ENCODE data around the gene FHIT. TPM values are rescaled to one million over a fixed set of nuclear protein-coding genes. Genes with fewer than 3 reads are reported as not detected.

Gene FHIT
- total RNA-seq, 2 experiments from 2014 or later, result 7.6 to 7.9 TPM

GRCh38 chr3:60575718-60576272 lies 675.5 kb downstream of the FHIT start:
- POLR2A ChIA-PET, result no interaction called here
- H3K4me1 Mint-ChIP-seq (ENCODE audit: low read depth), result no peaks in the 10 kb centered on the region
- ATAC-seq (no peak), DNase-seq (no peak)
- TF ChIP-seq CTCF (IDR thresholded peaks at IDR 0.05), result no peak
- no peak overlapping the region for H3K4me3 Mint-ChIP-seq
- H3K27me3 Mint-ChIP-seq, result no peaks in the 10 kb centered on the region
- intact Hi-C loops (cut with micrococcal nuclease), result no loop called here
- no peaks in the 10 kb centered on the region for H3K9me3 Mint-ChIP-seq
- CTCF ChIA-PET, result no interaction called here
- no peaks in the 10 kb centered on the region for H3K36me3 Mint-ChIP-seq (ENCODE audit: low read depth)
- no peak overlapping the region for H3K27ac Mint-ChIP-seq

GRCh38 chr3:60574046-60574769 lies 677.0 kb downstream of the FHIT start:
- Mint-ChIP-seq H3K27me3 (no peaks in the 10 kb centered on the region), H3K4me1 (ENCODE audit: low read depth) (no peaks in the 10 kb centered on the region), H3K27ac (no peak overlapping the region), H3K4me3 (no peak overlapping the region), H3K36me3 (ENCODE audit: low read depth) (no peaks in the 10 kb centered on the region), H3K9me3 (no peaks in the 10 kb centered on the region)
- ChIA-PET POLR2A (no interaction called here), CTCF (no interaction called here)
- DNase-seq, result no peak
- intact Hi-C loops (cut with micrococcal nuclease), result no loop called here
- ATAC-seq, result no peak
- no peak for TF ChIP-seq CTCF (IDR thresholded peaks at IDR 0.05)

DNA sequence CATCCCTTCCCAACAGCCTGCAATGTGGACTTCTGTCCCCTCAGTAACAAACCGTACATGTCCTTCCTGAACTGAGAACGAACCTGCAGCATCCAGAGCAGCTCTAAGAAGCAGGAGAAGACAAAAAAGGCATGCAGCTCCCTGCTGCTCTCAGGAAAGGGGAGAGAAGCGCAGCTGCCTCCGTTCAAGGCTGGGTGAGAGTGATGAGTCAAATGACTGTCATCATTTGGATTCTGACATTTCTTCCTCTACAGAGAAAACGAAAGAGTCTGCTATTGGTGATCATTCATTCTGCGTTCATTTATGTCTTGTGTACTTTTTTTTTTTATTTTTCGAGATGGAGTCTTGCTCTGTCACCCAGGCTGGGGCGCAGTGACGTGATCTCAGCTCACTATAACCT lies 677.8 kb downstream of the FHIT start:
- Mint-ChIP-seq H3K27me3 (no peaks in the 10 kb centered on the region), H3K4me3 (no peak overlapping the region), H3K9me3 (peaks cover 1% of the 10 kb centered on the region), H3K27ac (no peak overlapping the region), H3K36me3 (ENCODE audit: low read depth) (no peaks in the 10 kb centered on the region), H3K4me1 (ENCODE audit: low read depth) (no peaks in the 10 kb centered on the region)
- TF ChIP-seq CTCF (IDR thresholded peaks at IDR 0.05), result no peak
- DNase-seq (no peak), ATAC-seq (no peak)
- ChIA-PET POLR2A (no interaction called here), CTCF (no interaction called here)
- intact Hi-C loops (cut with micrococcal nuclease), result no loop called here

- Mint-ChIP-seq H3K27me3 (no peaks in the 10 kb centered on the region), H3K9me3 (peaks cover 5% of the 10 kb centered on the region), H3K4me1 (ENCODE audit: low read depth) (no peaks in the 10 kb centered on the region), H3K4me3 (no peak overlapping the region), H3K27ac (no peak overlapping the region), H3K36me3 (ENCODE audit: low read depth) (no peaks in the 10 kb centered on the region)
- intact Hi-C loops (cut with micrococcal nuclease), result no loop called here
- ChIA-PET POLR2A (no interaction called here), CTCF (no interaction called here)
- no peak for TF ChIP-seq CTCF (IDR thresholded peaks at IDR 0.05)
- DNase-seq (no peak), ATAC-seq (no peak)
Observed at GRCh38 chr3:60571511-60571910, 679.7 kb downstream of the FHIT start.

DNA sequence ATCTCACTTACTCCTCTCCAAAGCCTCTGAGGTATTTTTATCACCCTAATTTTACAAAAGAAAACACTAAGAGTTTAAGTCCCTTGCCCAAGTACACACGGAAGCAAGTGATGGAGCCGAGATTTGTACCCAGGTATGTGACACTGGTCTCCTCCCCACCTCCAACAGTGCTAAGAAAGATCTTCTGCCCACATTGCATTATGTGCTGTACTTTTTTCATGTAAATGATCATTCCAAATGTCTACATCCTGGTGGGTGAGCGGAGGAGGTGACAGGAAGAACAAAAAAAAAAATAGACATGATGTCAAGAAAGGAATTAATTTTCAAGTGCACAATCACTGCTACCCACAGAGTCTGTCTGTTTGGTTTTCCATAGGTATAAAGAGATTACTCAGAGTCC lies 694.1 kb downstream of the FHIT start:
- TF ChIP-seq CTCF (IDR thresholded peaks at IDR 0.05), result no peak
- H3K9me3 Mint-ChIP-seq, result no peaks in the 10 kb centered on the region
- no peak overlapping the region for H3K27ac Mint-ChIP-seq
- ATAC-seq, result no peak
- no peaks in the 10 kb centered on the region for H3K27me3 Mint-ChIP-seq
- H3K36me3 Mint-ChIP-seq (ENCODE audit: low read depth), result no peaks in the 10 kb centered on the region
- H3K4me1 Mint-ChIP-seq (ENCODE audit: low read depth), result peaks cover 14% of the 10 kb centered on the region
- CTCF ChIA-PET, result no interaction called here
- intact Hi-C loops (cut with micrococcal nuclease), result no loop called here
- POLR2A ChIA-PET, result no interaction called here
- no peak for DNase-seq
- no peak overlapping the region for H3K4me3 Mint-ChIP-seq

Measured in activated CD8-positive, alpha-beta T cell treated with anti-CD3 and anti-CD28 coated beads for 36 hours (primary cell).